Fibroblast of peridontal ligament (primary cell): Measurements from ENCODE around the gene PNPLA5.

Experiments
- DNase-seq: peaks from one replicate; pipeline ENCODE4 v3.0.0-alpha.2; 2010; ENCODE audit errors: extremely low read depth

The PNPLA5 gene

DNA sequence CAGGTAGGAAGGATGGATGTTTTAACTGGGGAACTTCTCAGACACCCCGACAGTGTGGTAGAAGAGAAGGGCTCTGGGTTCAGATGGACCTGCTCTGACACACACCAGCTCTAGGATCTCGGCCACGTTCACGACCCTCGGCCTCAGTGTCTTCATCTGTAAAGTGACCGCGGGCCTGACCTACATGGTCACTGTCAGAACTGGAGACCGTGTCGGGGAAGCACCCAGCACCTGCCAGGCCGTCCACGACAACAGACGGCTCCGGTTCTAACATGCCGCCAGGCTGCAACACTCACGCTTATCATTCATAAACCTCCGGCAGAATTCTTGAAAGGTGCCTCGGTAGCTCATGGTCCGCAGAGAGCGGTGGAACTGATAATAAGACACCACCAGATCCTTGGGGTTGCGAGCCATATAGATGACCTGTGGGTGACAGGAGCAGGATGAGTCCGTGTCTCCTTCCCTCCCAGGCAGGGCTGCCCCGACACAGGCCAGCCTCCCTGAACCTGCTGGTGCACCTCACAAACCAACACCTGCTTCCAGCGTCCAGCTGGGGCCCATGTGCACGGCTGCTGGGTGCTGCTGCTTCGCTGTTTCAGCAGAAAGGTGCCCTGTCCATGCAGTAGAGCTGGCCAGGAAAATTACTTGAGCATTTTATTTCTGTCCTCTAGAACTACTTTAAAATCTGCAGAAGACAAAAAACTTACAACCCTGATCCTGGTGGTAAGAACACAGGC, 53.1 kb downstream of the PNPLA5 start:
- DNase-seq: no peak

DNA sequence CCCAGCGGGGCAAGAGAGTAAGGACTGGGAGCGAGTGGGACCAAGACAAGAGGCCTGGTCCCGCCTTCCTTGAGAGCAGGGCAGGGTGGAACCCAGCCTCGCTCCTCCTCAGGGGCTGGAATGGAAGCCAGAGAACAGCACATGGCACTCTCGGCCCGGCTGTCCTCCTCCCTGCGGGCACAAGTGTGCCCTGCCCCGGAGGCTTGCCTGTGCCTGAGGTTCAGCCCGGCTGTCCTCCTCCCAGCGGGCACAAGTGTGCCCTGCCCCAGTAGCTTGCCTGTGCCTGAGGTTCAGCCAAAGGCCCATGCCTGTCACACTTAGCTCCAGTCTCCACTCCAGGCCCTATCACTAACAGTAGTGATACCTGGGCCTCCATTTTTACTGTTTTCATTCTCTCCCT, 53.7 kb downstream of the PNPLA5 start:
- no peak for DNase-seq

DNA sequence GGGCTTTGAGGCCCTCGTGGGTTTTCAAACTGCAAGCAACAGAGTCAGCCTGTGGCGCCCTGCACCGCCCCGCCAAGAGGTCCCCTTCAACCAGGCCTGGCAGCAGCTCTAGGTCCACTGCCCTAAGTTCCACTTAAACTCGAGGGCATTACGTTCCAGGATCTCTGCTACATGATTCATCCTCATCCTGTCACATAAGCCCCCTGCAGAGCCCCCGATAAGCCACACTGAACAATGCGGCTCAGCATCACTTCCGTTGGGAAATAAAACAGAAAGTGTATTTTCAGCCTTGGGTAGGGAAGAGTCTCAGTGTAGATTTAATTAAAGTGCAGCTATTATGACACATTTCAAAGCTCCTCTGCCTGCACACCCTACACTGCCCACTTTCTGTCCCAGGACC, 54.1 kb downstream of the PNPLA5 start:
- no peak for DNase-seq

DNA sequence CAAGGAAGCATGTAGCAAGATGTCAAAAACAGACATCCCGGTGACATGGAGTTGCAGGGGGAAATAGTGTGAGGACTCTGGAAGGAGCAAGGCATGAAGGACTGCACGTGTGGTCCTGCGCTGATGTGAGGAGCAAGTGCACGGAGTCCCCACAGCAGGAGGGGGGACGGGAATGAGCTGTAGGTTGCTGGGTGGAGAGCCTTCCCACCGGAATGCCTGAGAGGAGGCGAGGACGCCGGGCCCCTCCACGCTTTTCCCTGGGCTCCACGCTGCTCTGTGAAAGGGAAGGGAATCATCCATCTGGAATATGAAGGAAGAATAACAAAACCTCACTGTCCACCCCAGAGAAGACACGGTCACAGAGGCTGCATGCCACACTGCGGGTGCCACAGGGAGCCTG, 56.1 kb downstream of the PNPLA5 start:
- DNase-seq: no peak

DNA sequence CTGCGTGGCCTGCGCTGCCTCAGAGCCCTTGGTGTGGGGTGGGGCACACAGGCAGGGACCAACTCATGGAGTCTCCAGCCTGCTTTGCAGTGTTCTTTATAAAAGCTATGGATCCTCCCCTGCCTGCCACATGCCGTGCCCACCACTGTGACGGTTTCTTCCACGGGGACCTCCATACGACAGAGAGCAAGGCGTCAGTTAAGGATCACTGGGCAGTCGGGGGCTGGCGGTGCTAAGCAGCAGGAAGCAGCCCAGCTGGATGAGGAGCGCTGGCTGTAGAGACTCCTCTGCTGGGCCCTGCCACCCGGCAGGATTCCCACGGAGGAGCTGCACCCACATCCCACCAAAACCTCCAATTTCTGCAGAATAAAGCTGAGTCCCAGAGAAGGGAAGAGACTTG, 56.6 kb downstream of the PNPLA5 start:
- no peak for DNase-seq

DNA sequence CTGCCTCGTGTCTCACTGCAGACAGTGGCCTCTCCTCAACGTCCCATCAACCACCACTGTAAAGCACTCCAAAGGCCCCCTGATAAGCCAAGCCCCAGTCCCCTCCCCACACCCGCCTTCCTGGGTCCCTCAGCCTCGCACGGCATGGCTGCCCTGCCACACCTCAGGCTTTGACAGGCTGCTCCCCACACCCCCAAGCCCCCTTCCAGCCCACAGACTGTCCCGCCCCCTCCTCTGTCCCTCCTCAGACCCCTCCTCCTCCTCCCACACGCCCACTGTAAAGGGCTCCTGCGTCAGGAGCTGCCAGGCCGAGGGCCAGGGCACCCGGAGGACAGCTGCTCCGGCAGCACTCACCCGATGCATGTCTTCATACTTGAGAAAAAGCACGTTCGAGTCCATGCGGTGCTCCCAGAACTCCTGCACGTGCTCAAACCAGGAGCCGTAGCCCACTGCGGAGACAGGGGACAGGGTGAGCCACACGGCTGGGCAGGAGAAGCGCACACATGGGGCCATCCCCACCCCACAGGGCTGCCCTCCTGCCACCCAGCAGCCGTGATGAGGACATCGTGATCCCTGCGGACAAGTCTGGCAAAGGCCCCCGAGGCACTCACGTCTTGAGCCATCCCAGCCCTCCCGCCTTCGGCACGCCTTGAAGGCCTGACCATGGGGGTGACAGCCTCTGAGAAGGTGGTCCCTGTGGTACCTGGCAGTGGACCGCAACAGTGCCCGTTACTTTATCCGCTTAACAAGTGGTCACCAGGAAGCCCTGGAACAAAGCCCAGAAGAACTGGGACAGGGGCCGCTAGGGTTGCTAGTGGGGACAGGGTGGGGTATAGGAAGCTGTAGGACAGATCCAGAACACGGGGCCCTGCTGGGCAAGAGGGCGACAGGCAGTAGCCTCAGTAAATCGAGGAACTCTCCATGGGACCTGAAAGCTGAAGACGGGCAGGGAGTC, 58.2 kb downstream of the PNPLA5 start:
- DNase-seq: no peak

DNA sequence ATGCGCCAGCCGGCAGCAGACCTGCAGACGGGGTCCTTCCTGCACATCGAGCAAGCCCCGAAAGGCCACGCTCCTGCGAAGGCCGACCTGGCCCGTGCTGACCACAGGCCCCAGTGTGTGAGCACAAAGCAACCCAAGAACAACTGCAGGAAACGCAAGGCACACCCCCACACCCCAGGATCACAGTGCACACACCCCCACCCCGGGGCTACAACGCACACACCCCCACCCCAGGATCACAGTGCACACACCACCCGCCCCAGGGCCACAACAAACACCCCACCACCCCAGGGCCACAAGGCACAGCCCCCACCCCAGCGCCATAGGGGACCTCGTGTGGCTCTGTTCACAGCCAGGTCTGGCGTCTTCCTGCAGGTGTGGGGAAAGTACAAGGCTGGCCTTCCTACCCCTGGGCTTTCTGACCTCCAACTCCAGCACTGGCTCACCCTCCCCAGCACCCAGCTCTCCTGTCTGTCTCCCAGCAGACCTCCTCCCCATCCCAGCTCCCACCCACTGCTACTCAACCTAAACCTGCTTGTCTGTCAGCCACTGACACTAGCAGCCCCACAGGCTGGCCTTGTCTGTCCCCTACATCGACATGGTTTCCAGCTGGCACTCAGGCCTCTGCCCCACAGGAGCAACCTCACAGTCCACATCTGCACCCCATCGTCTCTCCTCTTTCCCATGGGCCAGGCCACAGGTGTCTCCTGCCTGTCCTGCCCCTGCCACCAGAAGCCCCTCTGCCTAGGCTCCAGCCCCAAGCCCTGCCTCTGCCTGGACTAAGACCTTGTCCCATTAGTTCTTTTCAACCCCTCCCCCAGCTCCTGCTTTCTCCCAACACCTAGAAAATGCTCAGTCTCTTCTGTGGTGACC, 59.2 kb downstream of the PNPLA5 start:
- no peak for DNase-seq

DNA sequence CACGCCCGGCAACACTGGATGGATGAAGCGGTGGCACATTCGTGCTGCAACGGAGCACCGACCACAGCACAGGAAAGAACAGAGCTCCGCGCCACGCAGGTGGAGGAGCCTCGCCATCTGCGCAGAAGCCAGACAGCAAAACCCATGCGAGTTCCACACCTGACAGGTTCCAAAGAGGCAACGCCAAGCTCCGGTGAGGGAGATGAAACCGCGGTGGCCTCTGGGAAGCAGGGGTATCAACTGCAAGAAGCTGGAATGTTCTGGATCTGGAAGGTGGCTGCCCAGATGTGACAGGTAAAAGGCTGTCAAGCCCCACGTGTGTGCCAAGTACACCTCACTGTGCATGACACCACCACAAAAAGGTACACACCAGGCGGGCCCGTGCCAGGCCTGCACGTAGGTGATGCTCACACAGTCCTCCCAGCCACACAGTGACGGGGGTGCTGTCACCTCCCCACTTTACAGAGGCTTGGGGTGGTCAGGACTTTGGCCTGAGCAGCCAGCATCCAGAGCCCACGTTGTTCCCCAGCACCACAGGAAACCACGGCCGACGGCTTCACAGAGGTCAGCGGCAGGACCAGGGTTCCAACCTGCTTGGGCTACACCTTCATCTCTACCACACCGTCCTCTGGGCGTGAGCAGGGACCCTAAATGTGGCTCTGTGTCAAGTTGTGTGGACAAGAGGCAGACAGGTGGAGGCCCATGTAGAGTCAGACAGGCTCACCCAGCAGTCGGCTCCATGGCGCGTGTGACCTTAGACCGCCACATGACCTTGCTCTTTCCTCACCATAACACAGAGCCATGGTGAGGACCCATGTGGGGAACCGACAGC, 60.0 kb downstream of the PNPLA5 start:
- no peak for DNase-seq

DNA sequence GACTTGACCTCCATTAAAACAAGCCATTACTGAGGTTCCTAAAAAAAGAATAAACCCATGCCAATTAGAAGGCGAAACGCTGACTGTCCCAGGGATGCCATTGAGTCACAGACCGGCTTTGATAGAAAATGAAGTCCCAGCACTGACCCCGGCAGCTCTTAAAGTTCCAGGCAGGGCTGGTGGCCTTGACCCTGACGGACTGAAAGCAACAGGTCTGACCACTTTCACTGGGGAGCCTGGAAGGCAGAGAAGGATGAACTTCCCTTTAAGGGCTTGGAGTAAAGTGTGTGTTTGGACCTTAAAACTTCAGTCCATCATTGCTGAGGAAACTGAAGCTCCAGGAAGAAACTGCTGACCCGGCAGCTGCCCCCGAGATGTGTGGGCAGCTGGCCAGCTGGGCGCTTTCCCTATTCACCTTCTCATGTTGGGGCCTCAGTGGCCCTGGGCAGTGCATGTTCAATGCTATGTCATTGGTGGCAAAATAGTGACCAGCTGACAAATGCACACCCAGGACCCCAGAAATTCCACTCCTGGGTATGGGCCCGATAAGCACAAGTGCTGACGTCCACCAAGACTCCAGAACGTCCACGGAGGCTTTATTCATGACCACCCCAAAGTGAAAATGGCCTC, 60.8 kb downstream of the PNPLA5 start:
- no peak for DNase-seq

DNA sequence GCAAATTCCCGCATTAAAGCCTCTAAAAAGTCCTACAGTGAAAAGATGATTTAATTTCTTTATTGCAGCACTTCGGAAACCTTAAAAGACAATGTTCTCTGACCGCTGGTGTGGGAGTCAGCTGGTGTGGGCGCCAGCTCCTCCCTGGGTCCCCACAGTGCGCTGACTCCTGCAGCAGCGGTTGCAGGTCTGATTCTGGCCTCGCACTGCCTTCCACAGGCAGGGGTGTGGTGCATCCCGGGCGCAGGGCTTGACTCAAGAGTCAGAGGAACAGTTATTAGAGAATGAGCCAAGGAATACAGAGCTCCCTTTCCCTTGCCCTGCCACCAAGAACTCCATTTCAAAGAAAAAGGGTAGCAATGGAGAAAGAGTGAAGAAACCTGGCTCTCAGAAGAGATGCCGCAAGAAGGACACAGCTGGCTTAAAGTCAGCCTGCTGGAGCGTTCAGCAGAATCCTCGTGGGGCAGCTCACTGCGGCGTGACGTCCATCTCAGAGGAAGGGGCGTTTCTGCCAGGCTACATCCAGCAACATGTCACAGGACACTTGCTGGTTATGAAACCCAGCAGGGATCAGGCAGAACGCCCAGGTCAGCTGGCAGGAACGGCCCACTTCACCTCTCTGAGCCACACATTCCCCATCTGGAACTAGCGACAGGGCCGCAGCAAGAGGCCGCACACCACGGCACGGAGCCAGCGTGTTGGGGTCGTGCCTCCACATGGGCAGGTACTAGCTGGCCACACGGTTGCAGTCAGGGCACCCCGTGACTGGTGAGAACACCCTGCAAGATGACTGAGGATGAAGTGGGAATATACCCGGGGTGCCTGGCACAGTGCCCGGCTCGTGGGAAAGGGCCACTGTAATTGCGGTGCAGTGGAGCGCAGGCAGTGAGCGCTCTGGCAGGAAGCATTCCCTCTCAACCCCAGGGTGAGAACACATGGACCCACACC, 61.6 kb downstream of the PNPLA5 start:
- peak; percentile 51 for DNase-seq
